Measurements from ENCODE around the gene MPPED2.
A peak's percentile ranks its signal among the peaks of the same experiment; 100 is the strongest.

MPPED2 gene

DNA sequence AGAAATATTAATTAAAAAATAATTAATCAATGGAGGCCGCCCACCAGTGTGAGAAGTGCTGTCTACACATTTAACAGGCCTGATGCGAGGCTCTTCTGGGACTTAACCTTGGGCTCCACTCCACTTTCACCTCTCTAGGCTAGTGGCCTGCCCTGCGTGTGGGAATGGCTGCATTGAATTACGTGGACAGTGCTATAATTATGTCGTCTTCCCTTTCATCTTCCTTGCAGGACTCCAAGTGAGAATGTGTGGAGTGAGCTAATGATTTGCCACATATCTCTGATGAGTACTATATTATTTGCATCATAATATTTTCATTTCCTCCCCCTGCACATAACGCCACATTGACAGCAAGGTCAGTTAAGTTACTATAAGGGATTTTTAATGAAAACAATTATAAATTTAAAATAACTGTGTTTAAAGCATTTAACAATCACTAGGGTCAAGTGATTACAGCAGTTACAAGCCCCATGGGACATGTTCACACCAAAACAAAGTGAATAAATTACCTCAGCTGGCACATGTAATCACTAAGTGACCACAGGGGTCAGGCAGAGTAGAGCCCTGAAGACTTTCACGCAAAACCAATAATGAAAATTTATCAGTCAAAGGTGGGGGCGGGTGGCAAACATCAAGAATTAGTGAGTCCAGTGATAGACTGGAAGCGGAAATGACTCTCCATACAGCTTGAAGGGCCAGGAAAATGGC, 63.5 kb downstream of the MPPED2 start:
- DNase-seq, result no peak

DNA sequence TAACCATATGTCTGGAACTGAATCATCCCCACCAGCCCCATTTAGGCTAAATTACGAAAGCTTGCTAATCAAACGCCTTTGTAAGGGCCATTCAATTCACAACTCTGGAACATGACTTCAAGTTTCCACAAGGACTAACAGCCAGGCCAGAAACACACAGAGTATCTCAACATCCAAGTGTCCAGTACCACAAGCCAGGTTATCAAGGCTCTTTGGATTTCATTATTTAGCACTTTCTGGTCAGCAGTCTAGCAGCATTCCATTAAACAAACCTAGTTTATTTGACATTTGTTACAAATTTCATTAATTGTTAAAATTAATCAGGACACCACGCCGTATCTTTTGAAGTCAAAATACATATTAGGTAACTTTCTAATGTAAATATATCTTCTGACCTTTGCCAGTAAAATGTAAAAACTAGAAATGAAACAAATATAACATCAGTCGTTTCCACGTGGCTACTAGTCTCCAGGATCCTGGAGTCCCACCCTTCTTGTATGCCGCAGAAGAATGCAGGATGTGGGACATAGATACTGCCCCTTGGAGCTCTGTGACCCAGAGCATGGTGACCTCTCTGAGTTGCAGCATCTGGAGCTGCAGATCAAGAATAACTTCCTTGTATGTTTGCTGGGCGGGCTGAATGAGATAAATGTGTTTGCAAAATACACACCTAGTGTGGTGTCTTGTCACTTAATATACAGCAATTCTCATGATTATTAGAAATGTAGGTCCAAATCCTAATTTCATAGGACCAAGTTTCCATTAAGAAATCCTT, 64.7 kb downstream of the MPPED2 start:
- no peak for DNase-seq

- DNase-seq, result no peak
Observed at GRCh38 chr11:30513087-30513486, 73.1 kb downstream of the MPPED2 start.

- no peak for DNase-seq
Observed at GRCh38 chr11:30511408-30511807, 74.7 kb downstream of the MPPED2 start.

DNA sequence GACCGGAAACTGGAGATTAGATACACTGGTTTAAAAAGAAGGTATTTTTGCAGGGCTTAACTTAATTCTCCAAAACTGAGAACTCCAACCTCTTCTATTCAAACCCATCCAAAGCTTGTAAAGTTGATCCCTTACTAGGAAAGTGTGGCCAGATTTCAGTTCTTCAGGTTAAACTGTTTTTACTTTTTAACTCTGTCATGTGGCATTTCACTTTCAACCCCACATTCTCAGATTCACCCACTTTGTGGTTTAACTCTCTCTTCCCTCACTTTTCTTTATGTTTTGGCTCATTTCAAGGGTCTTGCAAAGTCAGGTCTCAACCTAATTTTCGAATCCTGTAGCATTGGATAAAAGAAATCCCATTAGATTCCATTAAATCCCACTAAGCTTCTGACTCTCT, 75.4 kb downstream of the MPPED2 start:
- DNase-seq, result no peak

DNA sequence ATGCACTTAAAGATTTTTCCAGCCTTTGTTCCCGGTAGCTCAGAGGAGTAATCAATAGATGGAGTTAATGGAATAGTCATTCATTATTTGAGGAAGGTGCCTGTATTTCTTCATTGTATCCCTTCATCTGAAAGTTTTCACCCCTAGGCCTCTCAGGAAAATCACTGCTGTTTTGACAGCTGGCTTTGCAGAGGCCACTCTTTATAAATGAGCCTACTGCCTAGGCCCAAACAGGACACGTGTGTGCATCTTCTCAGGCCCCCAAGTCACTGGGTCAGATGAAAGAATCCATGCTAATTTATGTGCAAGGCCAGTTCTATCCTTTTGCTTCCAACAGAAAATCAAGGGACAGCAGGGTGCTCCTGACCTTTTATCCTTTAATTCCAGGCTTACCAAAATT, 76.8 kb downstream of the MPPED2 start:
- no peak for DNase-seq

DNA sequence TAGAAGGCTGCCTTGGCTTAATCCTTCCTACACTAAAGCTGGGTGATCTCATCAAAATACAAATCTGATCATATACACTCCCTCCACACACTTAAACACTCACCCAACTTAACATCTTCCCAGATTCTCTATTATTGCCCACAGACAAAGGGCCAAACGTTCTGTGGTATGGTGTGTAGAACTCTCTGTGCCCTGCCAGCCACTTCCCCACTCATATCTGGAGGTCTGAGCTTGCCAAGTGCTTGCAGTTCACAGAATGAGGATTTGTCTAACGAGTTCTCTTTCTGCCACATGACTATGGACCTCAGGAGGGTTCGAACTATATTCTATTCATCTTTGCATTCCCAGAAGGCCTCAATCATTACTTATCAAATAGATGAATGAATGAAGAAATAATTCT, 77.6 kb downstream of the MPPED2 start:
- DNase-seq, result no peak

- DNase-seq, result no peak
Observed at GRCh38 chr11:30505603-30506002, 80.5 kb downstream of the MPPED2 start.

- DNase-seq, result no peak
Observed at GRCh38 chr11:30504468-30504867, 81.7 kb downstream of the MPPED2 start.

GRCh38 chr11:30503156-30503555, 83.0 kb downstream of the MPPED2 start:
- DNase-seq, result no peak

DNA sequence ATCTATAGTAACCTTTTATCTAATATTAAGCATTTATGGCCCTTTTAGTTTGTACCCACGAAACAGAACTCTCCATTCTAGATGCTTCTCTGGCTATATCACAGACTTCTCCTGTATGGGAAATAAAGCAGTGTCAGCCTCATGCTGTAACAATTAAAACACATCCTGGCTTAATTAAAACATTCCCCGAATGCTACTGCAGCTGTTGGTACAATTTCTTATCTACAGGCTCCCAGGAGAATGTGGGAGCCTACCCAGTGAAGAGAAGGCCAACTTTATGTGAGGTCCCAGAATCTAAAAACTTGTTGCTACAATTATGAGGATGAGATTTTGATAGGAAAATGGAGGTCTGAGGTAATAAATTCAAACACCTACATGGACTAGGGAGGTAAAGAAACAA, 83.8 kb downstream of the MPPED2 start:
- DNase-seq, result no peak

GRCh38 chr11:30501744-30502143, 84.4 kb downstream of the MPPED2 start:
- DNase-seq, result no peak

DNA sequence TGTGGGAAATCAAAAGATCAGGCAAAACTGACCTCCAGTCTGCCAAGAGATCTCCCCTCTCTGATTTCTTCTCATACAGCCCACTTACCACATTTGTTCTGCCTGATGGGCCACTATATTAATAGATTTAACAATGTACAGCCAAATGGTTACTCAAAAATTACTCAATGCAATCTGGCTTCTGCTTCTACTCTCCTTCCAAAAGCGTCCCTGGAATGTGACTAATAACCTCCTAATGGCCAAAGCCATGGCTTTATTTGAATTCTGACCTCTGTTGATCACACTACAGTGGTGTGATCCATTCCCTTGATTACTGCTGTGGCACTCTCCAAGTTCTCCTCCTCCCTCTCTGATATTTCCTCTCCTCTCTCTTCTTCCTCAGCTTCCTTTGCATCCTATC, 86.2 kb downstream of the MPPED2 start:
- DNase-seq, result no peak

DNA sequence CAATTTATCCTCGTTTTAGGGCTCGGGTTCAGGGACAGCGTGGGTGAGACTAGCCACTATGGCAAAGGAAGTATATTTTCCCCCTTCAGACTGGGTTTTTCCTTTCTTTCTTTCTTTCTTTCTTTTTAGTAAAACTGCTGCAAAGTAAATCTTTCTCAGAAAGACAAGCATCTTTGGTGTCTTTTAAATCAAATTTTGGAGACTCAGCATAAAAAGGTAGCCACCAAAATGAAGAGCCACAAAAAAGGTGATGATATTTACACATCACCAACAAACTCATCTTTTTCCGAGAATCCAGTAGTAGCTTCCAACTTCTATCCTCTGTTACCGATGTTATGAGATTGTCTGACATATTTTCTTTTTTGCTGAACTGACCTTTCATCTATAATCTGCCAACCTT, 88.6 kb downstream of the MPPED2 start:
- no peak for DNase-seq

GRCh38 chr11:30496935-30497334, 89.2 kb downstream of the MPPED2 start:
- no peak for DNase-seq

DNA sequence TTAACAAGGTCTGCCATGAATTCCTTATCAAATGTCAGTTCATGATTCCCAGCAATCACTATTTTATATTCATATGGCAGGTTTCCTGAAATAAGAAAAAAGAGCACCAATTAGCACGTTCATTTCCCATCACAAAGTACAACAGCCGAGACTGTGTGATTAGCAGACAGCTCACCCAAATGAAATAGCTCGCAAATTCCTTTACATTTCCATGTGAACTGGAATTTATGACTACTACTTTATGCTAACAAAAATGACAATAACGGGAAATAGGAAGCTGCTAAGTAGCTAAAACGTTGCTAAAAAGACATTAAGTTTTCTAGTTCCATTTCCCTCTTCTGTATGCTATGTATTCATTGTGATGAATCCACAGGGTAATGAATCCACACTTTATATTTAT, 90.7 kb downstream of the MPPED2 start:
- DNase-seq, result no peak

DNA sequence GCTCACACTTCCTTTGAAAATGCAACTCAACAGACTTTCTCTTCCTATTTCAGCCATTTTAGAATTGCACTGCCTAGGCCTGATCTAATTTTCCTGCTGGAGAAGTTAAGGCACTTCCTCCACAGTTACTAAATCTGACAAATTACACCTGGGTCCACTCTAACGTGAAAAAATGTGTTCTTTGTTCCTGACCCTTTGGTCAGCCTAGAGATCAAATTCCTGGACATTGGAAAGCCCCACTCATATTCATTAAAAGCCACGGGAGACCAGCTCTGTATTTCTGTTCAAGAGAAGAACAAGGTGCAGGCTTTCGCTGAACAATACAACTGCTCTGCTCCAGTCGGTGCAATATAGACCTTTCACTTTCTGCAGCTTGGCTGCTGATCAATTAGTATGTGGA, 96.6 kb downstream of the MPPED2 start:
- DNase-seq, result no peak

GRCh38 chr11:30489076-30489475, 97.1 kb downstream of the MPPED2 start:
- DNase-seq, result no peak

- peak; percentile 70 for DNase-seq
Observed at GRCh38 chr11:30488304-30488998, 97.7 kb downstream of the MPPED2 start.

DNA sequence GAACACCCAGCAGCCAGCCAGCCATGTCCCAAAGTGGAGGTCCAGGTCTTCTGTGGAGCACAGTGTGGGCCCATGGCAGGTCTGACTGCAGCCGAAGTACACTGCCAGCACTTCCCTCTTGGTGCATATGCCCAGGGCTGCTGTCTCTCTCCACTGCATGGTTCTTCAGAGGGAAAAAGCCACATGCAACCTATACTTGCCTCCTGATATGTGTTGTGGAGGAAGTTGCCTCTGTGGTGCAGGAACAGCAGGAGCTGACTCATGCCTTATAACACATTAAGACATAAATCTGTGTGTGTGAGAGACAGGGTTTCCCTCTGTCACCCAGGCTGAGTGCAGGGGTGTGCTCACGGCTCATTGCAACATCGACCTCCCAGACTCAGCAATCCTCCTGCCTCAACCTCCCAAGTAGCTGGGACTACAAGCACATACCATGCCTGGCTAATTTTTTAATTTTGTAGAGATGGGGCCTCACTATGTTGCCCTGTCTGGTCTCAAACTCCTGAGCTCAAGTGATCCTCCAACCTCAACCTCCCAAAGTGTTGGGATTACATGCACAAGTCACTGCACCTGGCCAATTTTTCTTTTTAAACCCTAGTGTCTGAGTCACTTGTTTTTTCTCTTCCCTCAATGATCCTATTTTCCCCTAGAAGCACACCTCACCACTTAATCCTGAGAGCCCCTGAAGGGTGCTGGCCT, 98.8 kb downstream of the MPPED2 start:
- peak; percentile 69 for DNase-seq

DNA sequence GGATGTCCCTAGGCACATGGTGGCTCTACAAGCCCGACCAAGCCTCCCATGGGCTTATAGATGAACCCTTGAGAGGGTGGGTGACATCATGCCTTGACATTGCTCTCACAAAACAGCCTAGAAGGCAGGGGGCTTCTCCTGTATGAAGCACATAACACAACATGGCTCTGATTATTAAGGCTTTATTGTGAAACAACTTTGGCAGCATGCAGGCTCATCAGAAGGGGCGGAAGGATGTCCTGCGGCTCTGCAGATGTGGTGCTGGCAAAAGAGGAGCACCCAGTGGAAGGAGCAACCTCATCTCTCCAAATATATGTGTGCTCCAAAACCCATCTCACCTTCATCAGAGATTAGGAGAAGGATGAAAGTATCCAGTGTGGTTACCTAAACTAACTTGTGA, 100.4 kb downstream of the MPPED2 start:
- DNase-seq, result no peak

DNA sequence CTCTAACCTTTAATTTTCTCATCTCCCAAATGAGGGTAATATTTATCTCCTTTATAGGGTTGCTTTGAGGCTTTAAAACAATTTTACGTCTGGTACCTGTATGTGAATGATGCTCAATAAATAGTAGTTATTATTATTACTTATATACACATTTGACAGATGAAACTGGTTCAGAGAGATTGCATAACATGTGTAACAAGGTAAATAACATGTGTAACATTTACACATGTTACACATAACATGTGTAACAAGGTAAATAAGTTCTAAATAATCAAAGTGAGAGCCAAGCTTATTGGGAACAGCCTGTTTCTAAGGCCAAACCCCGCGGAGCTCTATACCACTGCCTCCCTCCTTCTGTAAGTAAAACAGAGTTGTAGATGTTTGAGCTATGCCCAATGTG, 100.9 kb downstream of the MPPED2 start:
- DNase-seq, result no peak

DNA sequence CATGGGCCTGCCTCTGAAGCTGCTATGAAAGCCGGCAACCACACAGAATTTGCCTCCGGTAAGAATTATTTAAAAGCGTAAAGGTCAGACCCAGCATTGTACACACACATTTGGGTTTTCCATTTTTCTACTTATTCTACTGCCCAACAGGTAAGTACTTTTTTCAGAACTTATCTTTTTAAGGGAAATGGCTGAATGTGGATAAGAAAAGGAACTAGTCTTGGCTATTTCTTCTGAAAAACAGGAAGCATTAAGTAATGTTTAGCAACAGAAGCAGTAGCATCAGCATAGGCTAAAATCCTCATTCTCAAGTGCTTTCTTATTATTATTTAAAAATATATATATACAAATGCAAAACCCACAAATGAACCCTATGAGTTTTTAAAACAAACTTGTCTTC, 103.1 kb downstream of the MPPED2 start:
- no peak for DNase-seq

All from fibroblast of skin of right biceps (primary cell).